ENCODE data around the gene IFNK.
A peak's percentile ranks its signal among the peaks of the same experiment; 100 is the strongest.

GRCh38 chr9:27529316-27530278 is 5.5 kb downstream of the IFNK start, which contains the start of gene MOB3B:
- TF ChIP-seq CTCF (IDR thresholded peaks at IDR 0.05; ENCODE audit: low read depth, low read length, poor library complexity, severe bottlenecking) (peak; percentile 82), EZH2phosphoT487 (IDR thresholded peaks at IDR 0.05; ENCODE audit: borderline replicate concordance, low read length) (peak; percentile 42; the same call in 1 of the 2 replicates)

Measured in DOHH2 (cell line).